Natural killer cell (primary cell): Measurements from ENCODE around the gene KCNK4. TPM values are rescaled to one million over a fixed set of nuclear protein-coding genes. Genes with fewer than 3 reads are reported as not detected.
A peak's percentile ranks its signal among the peaks of the same experiment; 100 is the strongest.

Experiments
- ATAC-seq, 3 donors: fragments of 150-1000 bp in 2 of 3; fragments of 200-7000 bp in 1 of 3; cut with Tn5 transposase; 1 replicate in 1 of 3; 2 replicates in 2 of 3; pipeline ENCODE4 v1.10.0; 2021; ENCODE audit warnings: mild to moderate bottlenecking in 2 of 3, moderate library complexity in 2 of 3
- DNase-seq, 2 donors: peaks; one replicate each; pipeline versions ENCODE4 v3.0.0 to v3.0.0-alpha.2; 2013 to 2021; ENCODE audit warnings: mixed read lengths in 1 of 2
- H3K27ac ChIP-seq: one replicate; pipeline ENCODE4 v1.5.1; 2013; ENCODE audit warnings: mild to moderate bottlenecking, low read length
- H3K27me3 ChIP-seq: one replicate; pipeline ENCODE4 v1.6.1; 2013; ENCODE audit warnings: low read length; ENCODE audit not compliant: control insufficient read depth, insufficient read depth
- H3K36me3 ChIP-seq: one replicate; pipeline ENCODE4 v1.6.1; 2013; ENCODE audit warnings: low read length; ENCODE audit not compliant: control insufficient read depth, insufficient read depth
- H3K4me1 ChIP-seq: one replicate; pipeline ENCODE4 v1.6.1; 2013; ENCODE audit warnings: low read length; ENCODE audit not compliant: control insufficient read depth, insufficient read depth
- H3K4me3 ChIP-seq: one replicate; pipeline ENCODE4 v1.5.1; 2013; ENCODE audit warnings: low read length
- H3K9me3 ChIP-seq: one replicate; pipeline ENCODE4 v1.6.1; 2013; ENCODE audit warnings: low read length; ENCODE audit not compliant: control insufficient read depth, insufficient read depth
- H3K27ac Mint-ChIP-seq, 2 donors: one replicate each; pipeline ENCODE4 v1.8.0; 2022; ENCODE audit warnings: mild to moderate bottlenecking in 2 of 2, mixed read lengths in 2 of 2, moderate library complexity in 1 of 2
- H3K27me3 Mint-ChIP-seq, 2 donors: one replicate each; pipeline ENCODE4 v1.8.0; 2022; ENCODE audit warnings: low read depth in 2 of 2, mixed read lengths in 2 of 2
- H3K36me3 Mint-ChIP-seq: one replicate; pipeline ENCODE4 v1.8.0; 2022; ENCODE audit warnings: mixed read lengths
- H3K4me1 Mint-ChIP-seq, 2 donors: one replicate each; pipeline ENCODE4 v1.8.0; 2022; ENCODE audit warnings: mixed read lengths in 2 of 2
- H3K4me3 Mint-ChIP-seq: one replicate; pipeline ENCODE4 v1.8.0; 2022; ENCODE audit warnings: mild to moderate bottlenecking, moderate library complexity, mixed read lengths
- H3K9me3 Mint-ChIP-seq, 2 donors: one replicate each; pipeline ENCODE4 v1.8.0; 2022; ENCODE audit warnings: mixed read lengths in 2 of 2
- CTCF ChIP-seq: fragments of 200-600 bp; IDR thresholded peaks from one replicate; pipeline ENCODE4 v1.8.0; 2022; ENCODE audit warnings: antibody characterized with exemption
- whole genome bisulfite sequencing: methylation state at CpG from one replicate; pipeline ENCODE4 v1.1.7; 2013; ENCODE audit warnings: missing lambda C conversion rate; ENCODE audit not compliant: insufficient coverage; 5-methylcytosine and 5-hydroxymethylcytosine counted together
- intact Hi-C: fragments of 100-400 bp; cut with micrococcal nuclease; formaldehyde crosslinking; loops from one replicate; pipeline ENCODE4 v1.14.2; 2022
- total RNA-seq, 4 donors: library from RNA; stranded (reverse); fragments of 120-200 nt in 1 of 4; gene quantifications; one replicate each; pipeline versions ENCODE4 v1.2.3 to v1.2.4, GENCODE V29; 2013 to 2022

The KCNK4 gene
- total RNA-seq, 3 donors from 2014 or later (not counting 1 experiment from before 2014, with no cell fraction given), result 0.30 to 0.86 TPM; not detected in 1

- ATAC-seq, result no peak
- H3K27me3 Mint-ChIP-seq, result peaks cover 6 to 17% of the 10 kb centered on the region in 2 donors
- DNase-seq, result no peak
- H3K27ac Mint-ChIP-seq, result peak overlapping the region; percentile 91 to 97
- no peaks in the 10 kb centered on the region for H3K36me3 Mint-ChIP-seq
- no peaks in the 10 kb centered on the region for H3K9me3 Mint-ChIP-seq
- intact Hi-C loops, result loop anchor here (1.0 to 5.0 kb wide), 5 partner anchors 19 to 117 kb away; partner anchors contain the start of genes GPR137, RPS6KA4 and STIP1
- Histone ChIP-seq H3K27ac (peak overlapping the region; percentile 88), H3K27me3 (peaks cover 21% of the 10 kb centered on the region), H3K4me1 (peaks cover 56% of the 10 kb centered on the region), H3K4me3 (peak overlapping the region; percentile 68), H3K9me3 (no peaks in the 10 kb centered on the region), H3K36me3 (no peaks in the 10 kb centered on the region)
- 39% methylated on average over 4 of the region's 5 CpGs for WGBS
- H3K4me3 Mint-ChIP-seq, result peak overlapping the region; percentile 93
- no peak for TF ChIP-seq CTCF
- H3K4me1 Mint-ChIP-seq, result peaks cover 21 to 37% of the 10 kb centered on the region in 2 donors
These were observed 12.9 kb downstream of the KCNK4 start for GRCh38 chr11:64304032-64304315.

- ATAC-seq (peak; percentile 33 to 47 (median 34)), DNase-seq (peak; percentile 93 to 96)
- Histone ChIP-seq H3K27me3 (peaks cover 19% of the 10 kb centered on the region), H3K27ac (peak overlapping the region; percentile 88), H3K4me3 (peak overlapping the region; percentile 68), H3K36me3 (no peaks in the 10 kb centered on the region), H3K9me3 (no peaks in the 10 kb centered on the region), H3K4me1 (peaks cover 54% of the 10 kb centered on the region)
- peak overlapping the region; percentile 93 for H3K4me3 Mint-ChIP-seq
- H3K36me3 Mint-ChIP-seq, result no peaks in the 10 kb centered on the region
- peak overlapping the region; percentile 91 to 97 for H3K27ac Mint-ChIP-seq
- intact Hi-C loops, result loop anchor here (1.0 to 5.0 kb wide), 8 partner anchors 13 to 117 kb away; partner anchors contain the start of genes CCDC88B, FKBP2, GPR137 and RPS6KA4
- H3K9me3 Mint-ChIP-seq, result no peaks in the 10 kb centered on the region
- peak; percentile 83 for TF ChIP-seq CTCF
- under 1% methylated on average over 46 of the region's 46 CpGs for WGBS
- H3K27me3 Mint-ChIP-seq, result peaks cover 6 to 17% of the 10 kb centered on the region in 2 donors
- H3K4me1 Mint-ChIP-seq, result peaks cover 21 to 37% of the 10 kb centered on the region in 2 donors
These were observed 13.4 kb downstream of the KCNK4 start for GRCh38 chr11:64304316-64305072.

GRCh38 chr11:64305075-64305690 lies 14.1 kb downstream of the KCNK4 start, which contains the start of gene ESRRA:
TSS of gene ESRRA (plus strand) at chr11:64305524. CDS start at chr11:64307180, 1,656 bp downstream.
- H3K4me3 ChIP-seq, result peak within 1 kb of the TSS; percentile 70
- H3K27me3 Mint-ChIP-seq, result peaks cover 6 to 12% of the 10 kb centered on the region in 2 donors
- H3K9me3 Mint-ChIP-seq, result no peaks in the 10 kb centered on the region
- peak; percentile 74 to 89 (median 74) for ATAC-seq
- H3K4me1 Mint-ChIP-seq, result peaks cover 21 to 32% of the 10 kb centered on the region in 2 donors
- peak; percentile 99 for DNase-seq
- intact Hi-C loops, result loop anchor here (1.0 to 5.0 kb wide), 5 partner anchors 12 to 64 kb away; partner anchors contain the start of genes CCDC88B, FKBP2, RPS6KA4 and TRMT112
- peaks cover 13% of the 10 kb centered on the region for H3K27me3 ChIP-seq
- no peaks in the 10 kb centered on the region for H3K36me3 Mint-ChIP-seq
- peak within 1 kb of the TSS; percentile 96 for H3K4me3 Mint-ChIP-seq
- peak within 1 kb of the TSS; percentile 91 to 97 for H3K27ac Mint-ChIP-seq
- H3K27ac ChIP-seq, result peak within 1 kb of the TSS; percentile 88
- no peaks in the 10 kb centered on the region for H3K9me3 ChIP-seq
- peaks cover 47% of the 10 kb centered on the region for H3K4me1 ChIP-seq
- TF ChIP-seq CTCF, result no peak
- no peaks in the 10 kb centered on the region for H3K36me3 ChIP-seq
- under 1% methylated on average over 81 of the region's 81 CpGs for WGBS
